ENCODE measurements around the gene MARCHF10. TPM values are rescaled to one million over a fixed set of nuclear protein-coding genes. Genes with fewer than 3 reads are reported as not detected.
"Not testable (repeated sequence)": the region's sequence is repeated elsewhere in the genome, so short reads cannot be mapped to it uniquely, and the experiment has no call there.

MARCHF10 gene, protein sequence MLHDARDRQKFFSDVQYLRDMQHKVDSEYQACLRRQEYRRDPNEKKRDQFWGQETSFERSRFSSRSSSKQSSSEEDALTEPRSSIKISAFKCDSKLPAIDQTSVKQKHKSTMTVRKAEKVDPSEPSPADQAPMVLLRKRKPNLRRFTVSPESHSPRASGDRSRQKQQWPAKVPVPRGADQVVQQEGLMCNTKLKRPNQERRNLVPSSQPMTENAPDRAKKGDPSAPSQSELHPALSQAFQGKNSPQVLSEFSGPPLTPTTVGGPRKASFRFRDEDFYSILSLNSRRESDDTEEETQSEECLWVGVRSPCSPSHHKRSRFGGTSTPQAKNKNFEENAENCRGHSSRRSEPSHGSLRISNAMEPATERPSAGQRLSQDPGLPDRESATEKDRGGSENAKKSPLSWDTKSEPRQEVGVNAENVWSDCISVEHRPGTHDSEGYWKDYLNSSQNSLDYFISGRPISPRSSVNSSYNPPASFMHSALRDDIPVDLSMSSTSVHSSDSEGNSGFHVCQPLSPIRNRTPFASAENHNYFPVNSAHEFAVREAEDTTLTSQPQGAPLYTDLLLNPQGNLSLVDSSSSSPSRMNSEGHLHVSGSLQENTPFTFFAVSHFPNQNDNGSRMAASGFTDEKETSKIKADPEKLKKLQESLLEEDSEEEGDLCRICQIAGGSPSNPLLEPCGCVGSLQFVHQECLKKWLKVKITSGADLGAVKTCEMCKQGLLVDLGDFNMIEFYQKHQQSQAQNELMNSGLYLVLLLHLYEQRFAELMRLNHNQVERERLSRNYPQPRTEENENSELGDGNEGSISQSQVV
- polyA plus RNA-seq (ENCODE audit: insufficient read length in 4 of 4), result 1 to 10 TPM in 1 of 4 donors, under 1 TPM in 3; 0.54 to 1.2 (median 0.95) TPM

DNA sequence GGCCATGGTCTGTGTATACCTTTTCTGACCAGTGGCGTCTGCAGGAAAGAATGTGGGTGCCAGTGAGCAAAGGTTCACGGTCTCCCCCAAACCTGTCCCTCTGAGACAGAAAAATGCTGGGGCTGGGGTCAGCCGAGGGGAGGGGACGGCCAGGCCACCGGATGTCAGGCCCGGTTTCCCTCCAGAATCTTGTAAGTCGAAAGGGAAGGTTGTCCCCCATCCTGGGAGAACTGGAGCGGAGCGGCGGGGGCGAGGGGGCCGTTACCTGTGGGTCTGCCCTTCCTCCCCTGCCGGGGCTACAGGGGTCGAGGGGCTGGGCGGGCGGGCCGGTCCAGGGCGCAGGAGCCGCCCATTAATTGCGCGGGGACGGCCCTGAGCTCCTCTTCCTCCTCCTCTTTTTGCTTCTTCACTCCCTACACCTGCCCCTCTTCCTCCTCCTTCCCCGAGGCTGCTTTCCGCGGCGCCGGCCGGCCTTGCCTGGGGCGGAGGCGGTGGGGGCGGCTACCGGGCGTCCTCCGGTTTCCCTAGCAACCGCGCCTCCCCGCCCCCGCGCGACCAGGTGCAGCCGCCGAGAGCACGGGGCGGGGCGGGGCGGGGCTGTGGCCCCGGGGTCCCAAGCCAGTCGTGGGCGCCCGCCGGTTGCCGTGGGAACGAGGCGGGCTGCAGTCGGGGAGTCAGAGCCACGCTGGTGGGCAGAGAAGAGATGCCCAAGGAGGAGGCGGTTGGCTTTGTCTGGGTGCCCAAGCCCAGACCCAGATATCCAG, at the start of gene MARCHF10:
MARCHF10 (minus strand) TSS at position 503 of the 764 bp plus-strand sequence. CDS start 6,579 bp downstream, outside the sequence.
- DNase-seq (ENCODE audit: low read depth in 4 of 4, low spot score in 3 of 4), result no peak

GRCh38 chr17:62857526-62857925, 49.4 kb upstream of the MARCHF10 start:
- no peak for DNase-seq (ENCODE audit: low read depth in 4 of 4, low spot score in 3 of 4)

- DNase-seq (ENCODE audit: low read depth in 4 of 4, low spot score in 3 of 4), result no peak
Measured at GRCh38 chr17:62856594-62856993, 48.5 kb upstream of the MARCHF10 start.

GRCh38 chr17:62855156-62855555, 47.0 kb upstream of the MARCHF10 start:
- DNase-seq (ENCODE audit: low read depth in 4 of 4, low spot score in 3 of 4), result no peak

- DNase-seq (ENCODE audit: low read depth in 4 of 4, low spot score in 3 of 4), result no peak
Measured at GRCh38 chr17:62854098-62854680, 46.1 kb upstream of the MARCHF10 start.

DNA sequence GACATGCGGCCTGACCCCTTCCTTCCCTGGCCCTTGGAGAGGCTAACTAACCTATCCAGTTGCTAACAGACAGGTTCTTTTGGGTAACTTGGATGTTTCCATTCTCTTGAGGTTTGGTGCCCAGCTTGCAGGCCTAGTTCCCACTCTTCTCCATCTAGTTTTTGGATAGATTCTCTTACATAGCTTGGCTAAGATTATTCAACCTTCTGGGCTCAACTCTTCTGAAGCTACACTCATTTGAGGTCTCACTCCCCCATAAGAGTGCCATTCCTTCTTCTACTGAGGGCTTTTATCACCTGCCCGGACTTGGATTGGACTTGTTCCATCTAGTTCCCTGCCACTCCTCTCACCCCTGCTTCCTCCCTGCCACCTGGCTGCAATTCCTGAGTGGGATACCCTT, 44.1 kb upstream of the MARCHF10 start:
- DNase-seq (ENCODE audit: low read depth in 4 of 4, low spot score in 3 of 4), result no peak

DNA sequence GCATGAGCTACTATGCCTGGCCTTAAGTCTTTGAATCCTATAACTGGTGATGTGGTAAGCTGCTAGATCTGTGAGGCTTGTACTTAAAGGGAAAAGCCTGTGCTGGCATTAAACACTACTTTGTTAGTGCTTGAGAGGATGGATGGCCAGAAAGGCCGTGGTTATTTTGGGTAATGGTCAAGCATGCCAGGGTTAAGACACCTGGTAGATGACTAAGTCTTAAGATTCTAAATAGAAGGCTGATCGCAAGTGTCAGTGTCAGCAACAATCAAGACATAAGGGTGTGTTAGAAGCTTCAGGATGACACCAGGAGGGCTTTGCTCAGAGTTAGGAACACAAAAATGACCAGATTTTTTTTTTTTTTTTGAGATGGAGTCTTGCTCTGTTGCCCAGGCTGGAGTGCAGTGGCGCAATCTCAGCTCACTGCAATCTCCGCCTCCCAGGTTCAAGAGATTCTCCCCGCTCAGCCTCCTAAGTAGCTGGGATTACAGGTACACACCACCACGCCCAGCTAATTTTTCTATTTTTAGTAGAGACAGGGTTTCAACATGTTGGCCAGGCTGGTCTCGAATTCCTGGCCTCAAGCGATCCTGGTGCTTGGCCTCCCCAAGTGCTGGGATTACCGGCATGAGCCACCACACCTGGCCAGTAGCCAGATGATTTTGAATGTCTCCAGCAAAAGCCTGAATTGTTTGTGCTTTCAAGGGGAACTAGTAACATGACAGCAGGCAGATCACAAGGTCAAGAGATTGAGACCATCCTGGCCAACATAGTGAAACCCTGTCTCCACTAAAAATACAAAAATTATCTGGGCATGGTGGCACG, 41.7 kb upstream of the MARCHF10 start:
- DNase-seq (ENCODE audit: low read depth in 4 of 4, low spot score in 3 of 4), result not testable (repeated sequence)

- DNase-seq (ENCODE audit: low read depth in 4 of 4, low spot score in 3 of 4), result no peak
Measured at GRCh38 chr17:62848334-62848733, 40.2 kb upstream of the MARCHF10 start.

DNA sequence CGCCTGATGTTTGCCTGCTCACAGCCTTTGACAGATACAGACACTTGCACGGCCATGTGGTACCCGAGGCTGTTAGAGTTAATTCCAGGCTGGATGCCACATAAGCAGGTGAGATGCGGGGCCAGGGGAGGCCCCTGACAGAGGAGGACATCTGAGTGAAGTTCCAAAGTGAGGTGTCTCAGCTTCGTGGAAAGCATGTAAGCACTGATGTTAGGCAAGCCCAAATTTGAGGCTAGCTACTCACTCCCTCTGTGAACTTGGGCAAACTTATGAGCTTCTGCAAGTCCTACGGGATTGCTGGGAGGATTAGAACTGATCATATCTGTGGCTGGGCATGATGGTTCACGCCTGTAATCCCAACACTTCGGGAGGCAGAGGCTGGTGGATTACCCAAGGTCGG, 39.3 kb upstream of the MARCHF10 start:
- no peak for DNase-seq (ENCODE audit: low read depth in 4 of 4, low spot score in 3 of 4)

- no peak for DNase-seq (ENCODE audit: low read depth in 4 of 4, low spot score in 3 of 4)
Measured at GRCh38 chr17:62840871-62841270, 32.8 kb upstream of the MARCHF10 start.

GRCh38 chr17:62833816-62834215, 25.7 kb upstream of the MARCHF10 start:
- DNase-seq (ENCODE audit: low read depth in 4 of 4, low spot score in 3 of 4), result not testable (repeated sequence)

DNA sequence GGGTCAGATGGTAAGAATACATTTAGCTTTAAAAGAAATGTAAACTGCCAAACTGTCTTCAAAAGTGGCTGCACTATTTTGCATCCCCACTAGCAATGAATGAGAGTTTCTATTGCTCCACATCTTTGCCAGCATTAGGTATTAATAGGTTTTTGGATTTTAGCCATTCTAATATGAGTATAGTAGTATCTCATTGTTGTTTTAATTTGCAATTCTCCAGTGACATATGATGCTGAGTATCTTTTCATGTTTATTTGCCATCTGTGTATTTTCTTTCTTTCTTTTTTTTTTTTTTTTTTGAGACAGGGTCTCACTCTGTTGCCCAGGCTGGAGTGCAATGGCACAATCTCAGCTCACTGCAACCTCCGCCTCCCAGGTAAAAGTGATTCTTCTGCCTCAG, 24.3 kb upstream of the MARCHF10 start:
- no peak for DNase-seq (ENCODE audit: low read depth in 4 of 4, low spot score in 3 of 4)

DNA sequence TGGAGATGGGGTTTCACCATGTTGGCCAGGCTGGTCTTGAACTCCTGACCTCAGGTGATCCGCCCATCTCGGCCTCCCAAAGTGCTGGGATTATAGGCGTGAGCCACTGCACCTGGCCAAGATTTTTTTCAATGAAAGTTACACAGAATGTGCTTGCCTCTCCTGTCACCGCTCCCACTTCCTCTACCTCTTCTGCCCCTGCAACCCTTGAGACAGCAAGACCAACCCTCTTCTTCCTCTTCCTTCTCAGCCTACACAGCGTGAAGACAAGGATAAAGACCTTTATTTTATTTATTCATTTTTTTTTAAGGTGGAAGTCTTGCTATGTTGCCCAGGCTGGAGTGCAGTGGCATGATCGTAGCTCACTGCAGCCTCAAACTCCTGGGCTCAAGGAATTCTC, 23.0 kb upstream of the MARCHF10 start:
- DNase-seq (ENCODE audit: low read depth in 4 of 4, low spot score in 3 of 4), result not testable (repeated sequence)

DNA sequence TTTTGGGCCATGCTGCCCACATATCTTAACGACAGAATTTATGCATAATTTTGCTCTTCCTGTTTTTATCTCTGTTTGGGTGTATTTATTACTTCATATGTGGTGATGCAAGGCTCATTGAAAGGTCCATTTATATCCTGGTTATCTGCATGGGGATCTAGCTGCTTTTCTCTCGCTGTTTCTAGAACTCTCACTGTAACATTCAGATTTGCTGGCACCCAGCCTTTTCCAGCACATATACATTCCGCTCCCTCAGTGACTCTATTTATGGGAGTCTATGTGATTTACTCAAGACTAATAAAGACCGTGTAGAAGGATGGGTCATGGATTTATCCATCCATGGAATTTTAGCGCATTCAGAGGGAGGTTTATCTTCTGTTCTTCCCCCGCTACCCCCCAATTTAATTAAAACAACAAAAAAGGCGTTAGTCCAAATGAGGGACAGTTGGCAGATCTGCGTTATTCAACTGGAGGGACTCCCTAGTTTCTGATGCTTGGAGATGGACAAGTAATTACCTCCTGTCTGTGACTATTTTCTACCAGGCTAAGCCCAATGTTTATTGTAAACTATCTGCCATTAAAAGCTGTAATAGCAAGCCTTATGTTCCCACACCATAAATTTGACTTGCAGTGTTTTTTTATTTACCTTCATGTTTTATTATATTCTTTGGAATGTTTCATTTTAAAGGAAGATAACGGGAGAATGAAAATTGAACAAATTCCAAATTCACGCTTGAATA, 19.8 kb upstream of the MARCHF10 start:
- no peak for DNase-seq (ENCODE audit: low read depth in 4 of 4, low spot score in 3 of 4)

GRCh38 chr17:62826956-62827355, 18.8 kb upstream of the MARCHF10 start:
- no peak for DNase-seq (ENCODE audit: low read depth in 4 of 4, low spot score in 3 of 4)

- DNase-seq (ENCODE audit: low read depth in 4 of 4, low spot score in 3 of 4), result no peak
Measured at GRCh38 chr17:62825182-62825581, 17.1 kb upstream of the MARCHF10 start.

DNA sequence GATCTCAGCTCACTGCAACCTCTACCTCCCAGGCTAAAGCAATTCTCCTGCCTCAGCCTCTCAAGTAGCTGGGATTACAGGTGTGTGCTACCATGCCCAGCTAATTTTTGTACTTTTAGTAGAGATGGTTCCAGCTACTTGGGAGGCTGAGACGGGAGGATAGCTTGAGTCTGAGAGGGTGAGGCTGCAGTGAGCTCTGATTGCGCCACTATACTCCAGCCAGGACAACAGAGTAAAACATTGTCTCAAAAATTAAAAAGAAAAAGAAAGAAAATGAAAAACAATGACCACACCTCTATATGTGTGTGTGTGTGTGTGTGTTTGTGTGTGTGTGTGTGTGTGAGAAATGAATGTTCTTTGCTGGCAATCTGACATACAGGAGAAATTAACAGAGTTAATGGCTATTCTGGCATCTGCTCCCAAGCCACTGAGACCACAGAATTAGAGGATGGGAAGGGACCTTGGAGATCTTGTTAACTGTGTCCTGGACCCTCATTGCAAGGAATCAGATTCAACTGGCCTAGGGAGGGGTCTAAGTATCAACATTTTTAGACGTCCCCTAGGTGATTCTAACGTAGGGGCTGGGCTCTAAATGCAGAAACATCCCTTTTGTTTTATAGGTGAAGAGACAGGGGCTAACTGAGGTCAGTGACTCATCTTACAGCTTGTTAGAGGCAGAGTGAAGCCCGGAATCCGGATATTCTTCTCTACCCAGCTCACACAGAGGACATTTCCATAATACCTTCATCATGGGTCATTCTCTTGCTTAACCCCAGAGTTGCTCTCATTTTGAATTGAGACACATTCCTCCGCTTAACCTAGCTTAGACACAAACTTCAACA, 16.4 kb upstream of the MARCHF10 start:
- DNase-seq (ENCODE audit: low read depth in 4 of 4, low spot score in 3 of 4), result no peak
